Upper lobe of left lung (tissue), 4 donors: ENCODE measurements around the gene CPSF4L.

Experiments
- CTCF ChIP-seq, 6 experiments: fragments of 450-650 bp in 4 of 6; fragments of 200-600 bp in 2 of 6; sonication (generic) in 2 of 6; IDR thresholded peaks; one replicate each; pipeline ENCODE4 v1.5.1; 2016 to 2019; ENCODE audit warnings: antibody characterized with exemption in 6 of 6
- POLR2A ChIP-seq, 4 donors: fragments of 450-650 bp; IDR thresholded peaks; one replicate each; pipeline ENCODE4 v1.5.1; 2016 to 2017; ENCODE audit warnings: antibody characterized with exemption in 4 of 4, mild to moderate bottlenecking in 2 of 4
- POLR2AphosphoS5 ChIP-seq, 2 donors: sonication (generic); formaldehyde crosslinking; IDR thresholded peaks; one replicate each; pipeline ENCODE4 v1.5.1; 2017; ENCODE audit warnings: antibody characterized with exemption in 2 of 2

- TF ChIP-seq CTCF (IDR thresholded peaks at IDR 0.05) (no peak), POLR2A (IDR thresholded peaks at IDR 0.05) (no peak), POLR2AphosphoS5 (IDR thresholded peaks at IDR 0.05) (no peak)
Measured at GRCh38 chr17:73284906-73285602, 23.4 kb upstream of the CPSF4L start.
